NCI-H2029 (cell line): ENCODE results near the gene PTPRM.

Source experiments
- DNase-seq: peaks from one replicate; lab custom pipeline; 2025; lab: John Stamatoyannopoulos, UW

The PTPRM gene

DNA sequence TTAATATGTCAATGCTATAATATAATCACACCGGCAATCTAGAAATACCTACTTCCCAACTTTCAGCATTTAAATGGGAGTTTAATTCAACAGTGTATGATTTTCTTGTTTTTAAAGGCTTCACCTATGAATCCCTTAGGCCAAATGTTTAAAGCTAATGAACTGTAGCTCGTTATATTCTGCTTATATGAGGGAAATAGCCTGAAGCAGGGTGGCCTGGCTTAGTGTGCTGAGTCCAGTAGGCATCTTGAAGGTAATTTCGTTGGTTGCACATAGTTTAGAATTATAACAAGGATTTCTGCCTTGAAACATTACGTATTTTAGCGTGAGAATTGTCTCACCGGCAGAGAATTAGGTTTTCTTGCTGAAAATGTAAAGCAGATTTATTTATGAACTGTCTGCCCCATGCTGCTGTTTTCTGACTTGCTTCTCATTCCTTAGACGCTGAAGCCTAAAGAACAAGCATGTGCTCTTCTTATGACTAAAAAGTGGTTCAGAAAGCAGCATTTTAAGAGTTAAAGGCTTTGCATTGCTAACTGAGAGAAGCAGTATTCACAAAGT, 608.5 kb downstream of the PTPRM start:
- no peak for DNase-seq

DNA sequence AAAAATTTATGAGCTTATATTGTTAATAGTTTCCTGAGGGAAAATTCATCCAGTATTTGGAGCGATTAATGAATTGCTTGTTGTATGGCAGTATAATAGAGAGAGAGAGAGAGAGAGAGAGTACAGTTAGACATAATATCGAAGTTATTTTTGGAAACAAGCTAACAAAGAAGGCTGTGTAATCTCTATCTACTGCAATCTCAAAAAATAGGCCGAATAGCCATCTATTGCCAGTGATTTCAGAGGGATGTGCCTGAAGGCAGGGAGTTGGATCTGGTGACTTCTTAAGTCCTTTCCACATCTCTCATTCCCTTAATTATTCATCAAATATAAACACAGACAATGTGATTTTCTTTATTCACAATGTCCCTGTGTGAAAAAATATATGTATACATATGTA, 609.0 kb downstream of the PTPRM start:
- no peak for DNase-seq

DNA sequence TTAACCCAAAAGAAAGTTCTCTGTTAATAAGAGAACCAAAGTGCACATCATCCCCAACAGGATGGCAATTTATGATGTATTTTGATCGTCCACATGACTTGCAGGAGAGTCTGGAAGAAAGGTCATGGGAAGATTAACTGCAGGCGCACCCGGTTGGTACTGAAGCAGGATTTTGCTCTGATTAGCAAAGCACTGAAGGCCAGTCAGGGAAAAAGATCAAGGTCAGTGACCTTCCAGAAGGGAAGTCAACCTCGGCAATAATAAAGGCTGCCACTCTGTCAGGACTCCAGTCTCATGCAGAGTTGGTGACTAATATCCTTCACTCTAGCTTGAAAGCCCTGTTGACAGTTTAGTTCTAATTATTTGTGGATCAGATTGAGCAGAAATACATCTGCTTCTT, 609.4 kb downstream of the PTPRM start:
- no peak for DNase-seq

DNA sequence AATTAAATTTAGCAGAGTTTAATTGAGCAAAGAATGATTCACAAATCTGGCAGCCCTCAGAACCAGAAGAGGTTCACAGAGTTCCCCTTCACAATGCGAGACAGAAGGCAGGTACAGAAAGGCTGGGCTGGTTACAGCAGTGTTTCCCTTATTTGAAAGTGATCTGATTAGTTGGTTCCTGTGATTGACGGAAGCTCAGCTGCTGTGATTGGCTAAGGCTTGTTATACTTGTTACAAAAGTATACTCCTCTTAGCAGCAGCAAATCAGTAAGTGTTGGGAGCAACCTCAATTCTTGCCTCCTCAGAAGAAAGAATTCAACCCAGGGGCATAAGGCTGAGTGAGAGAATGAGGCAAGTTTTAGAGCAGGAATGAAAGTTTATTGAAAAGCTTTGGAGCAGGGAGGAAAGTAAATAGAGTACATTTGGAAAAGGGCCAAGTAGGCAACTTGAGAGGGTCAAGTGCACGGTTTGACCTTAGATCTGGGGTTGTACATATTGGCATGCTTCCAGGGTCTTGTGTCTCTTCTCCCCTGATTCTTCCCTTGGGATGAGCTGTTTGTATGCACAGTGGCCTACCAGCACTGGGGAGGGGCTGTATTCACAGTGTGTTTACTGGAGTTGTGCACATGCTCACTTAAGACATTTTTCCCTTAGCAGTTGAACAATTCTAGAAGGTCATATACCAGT, 610.4 kb downstream of the PTPRM start:
- no peak for DNase-seq

DNA sequence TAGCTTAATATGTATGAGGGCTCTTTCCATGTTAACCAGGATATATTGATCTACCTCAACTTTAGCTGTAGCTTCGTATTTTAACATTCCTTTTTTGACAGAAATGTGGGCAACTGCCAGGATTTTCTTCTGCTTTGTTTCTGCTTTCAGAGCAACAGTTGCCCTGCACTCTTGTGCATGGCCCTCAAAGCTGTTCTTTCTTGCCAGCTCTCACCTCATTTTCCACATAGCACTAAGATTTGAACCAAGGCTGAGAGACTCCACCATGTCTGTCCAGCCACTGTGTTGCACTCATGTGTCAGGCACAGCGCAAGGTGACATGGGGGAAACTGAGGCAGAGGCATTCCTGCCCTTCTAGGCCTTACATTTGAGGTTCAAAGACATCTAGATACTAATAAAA, 619.3 kb downstream of the PTPRM start:
- DNase-seq = no peak

DNA sequence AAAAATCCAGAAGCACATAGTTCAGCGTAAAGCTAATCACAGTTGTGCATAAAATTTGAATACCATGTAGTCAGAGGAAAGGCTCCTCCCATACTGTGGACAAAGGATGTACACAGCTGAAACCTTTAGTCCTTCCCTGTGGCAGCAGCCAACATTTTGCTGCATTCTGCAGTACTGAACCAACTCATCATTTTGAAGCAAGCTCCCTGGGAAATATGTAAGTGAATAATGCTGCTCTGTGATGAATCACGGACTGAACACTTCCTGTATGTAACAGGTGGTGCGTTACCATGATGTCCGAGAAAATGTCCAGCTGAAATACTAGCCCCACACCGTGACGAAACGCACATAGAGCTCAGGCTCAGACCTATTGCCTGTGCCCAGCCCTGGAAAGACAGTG, 621.1 kb downstream of the PTPRM start:
- DNase-seq = no peak

DNA sequence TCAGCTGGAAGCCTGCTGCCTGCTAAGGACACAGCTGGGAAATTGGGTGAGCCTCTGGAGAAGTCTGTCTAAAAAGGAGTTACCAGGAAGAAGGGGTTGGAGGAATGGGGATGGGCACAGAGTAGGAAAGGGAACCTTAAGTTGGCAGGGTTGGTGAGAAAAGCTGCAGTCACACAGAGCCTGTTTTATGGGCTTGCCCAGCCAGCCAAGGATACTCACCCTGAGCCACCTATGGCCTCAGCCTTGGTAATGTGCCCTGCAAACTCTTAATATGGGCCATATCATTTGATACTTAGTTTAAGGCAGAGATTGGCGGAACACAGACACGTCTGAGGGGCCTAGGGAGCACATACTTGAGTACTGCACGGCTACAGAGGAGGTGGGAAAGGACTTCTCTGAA, 623.9 kb downstream of the PTPRM start:
- DNase-seq = no peak

DNA sequence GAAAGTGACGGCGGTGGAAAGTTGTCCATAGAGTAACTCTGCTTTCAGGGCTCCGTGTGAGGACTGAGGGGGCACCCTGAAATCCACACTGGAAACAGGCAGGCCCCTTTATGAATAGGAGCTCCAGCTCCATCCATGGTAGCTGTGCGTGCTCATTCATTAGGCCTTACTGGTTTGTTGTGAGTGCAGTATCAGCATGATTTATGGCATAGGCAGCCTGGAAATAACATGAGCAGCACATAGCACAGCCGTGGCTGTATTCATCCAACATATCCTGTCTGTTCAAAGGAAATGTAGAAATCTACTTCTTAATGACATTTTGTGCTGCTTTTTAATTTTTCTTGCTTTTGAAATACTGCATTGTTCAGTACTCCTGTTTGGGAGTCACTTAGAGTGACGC, 627.3 kb downstream of the PTPRM start:
- no peak for DNase-seq

DNA sequence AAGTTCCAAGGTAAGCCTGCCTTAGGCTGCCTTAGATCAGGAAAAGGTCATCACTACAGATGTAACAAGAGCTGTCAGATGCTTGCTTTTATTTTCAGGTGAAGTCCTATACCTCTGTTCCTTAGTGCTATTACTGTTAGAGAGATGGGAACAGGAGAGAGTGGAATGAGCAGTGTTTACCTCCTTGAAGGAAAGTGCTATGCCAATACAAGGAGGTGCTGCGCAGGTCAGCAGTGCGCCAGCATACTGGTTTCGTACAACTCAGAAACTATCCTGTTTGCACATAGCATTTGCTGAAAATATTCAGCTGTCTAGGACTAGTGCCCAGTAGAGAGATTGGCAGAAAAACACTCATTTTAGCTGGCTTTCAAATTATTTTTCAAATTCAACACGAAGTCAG, 629.1 kb downstream of the PTPRM start:
- no peak for DNase-seq

DNA sequence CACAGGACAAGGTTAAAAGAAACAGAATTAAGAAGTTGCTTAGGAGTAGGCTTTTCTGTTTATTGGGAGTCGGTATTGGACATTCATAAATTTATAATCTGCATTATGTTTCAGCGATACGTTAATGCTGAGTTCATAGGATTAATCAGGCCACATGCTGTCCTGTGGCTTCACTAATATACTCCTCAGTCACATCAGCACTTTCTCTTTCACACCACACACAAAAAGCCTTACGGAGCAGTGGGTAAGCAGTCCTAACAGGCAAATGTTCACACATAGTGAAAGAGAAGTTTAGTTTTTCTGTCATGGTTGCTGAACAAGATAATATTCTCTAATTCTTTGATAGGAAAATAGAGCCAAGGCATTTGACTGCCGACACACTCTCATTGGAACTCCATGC, 630.4 kb downstream of the PTPRM start:
- DNase-seq = no peak

DNA sequence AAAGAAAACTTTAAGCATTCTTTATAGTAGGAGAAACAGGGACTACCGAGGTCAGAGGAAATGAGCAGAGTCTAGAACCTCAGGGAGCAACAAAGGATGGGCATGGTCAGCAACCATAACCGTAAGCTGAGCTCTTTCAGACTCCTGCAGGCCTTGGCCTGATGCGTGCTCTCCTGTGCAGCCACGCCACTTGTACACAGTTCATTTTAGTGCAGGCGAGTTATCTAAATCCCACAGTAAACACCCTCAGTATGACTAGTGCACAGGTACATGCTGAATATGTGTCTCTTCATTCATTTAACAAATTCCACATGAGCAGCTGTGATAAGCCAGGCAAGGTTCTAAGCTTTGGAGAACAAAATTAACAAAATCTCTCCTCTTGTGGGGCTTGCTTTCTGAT, 640.9 kb downstream of the PTPRM start:
- DNase-seq = no peak

DNA sequence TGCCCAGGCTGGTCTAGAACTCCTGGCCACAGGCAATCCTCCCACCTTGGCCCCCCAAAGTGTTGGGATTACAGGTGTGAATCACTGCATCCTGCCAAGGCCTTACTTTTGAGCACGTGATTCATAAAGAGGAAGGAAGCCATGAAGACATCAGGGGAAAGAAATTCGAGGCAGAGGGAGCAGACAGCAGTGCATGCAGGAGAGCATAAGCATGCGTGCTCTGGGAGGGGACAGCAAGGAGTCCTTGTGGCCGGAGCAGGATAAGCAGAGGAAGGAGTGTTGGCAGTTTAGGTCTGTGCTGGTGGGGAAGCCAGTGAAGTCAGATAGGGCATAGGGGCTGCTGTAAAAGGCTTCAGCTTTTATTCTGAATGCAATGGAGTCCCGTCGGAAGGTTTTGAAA, 641.6 kb downstream of the PTPRM start:
- no peak for DNase-seq

DNA sequence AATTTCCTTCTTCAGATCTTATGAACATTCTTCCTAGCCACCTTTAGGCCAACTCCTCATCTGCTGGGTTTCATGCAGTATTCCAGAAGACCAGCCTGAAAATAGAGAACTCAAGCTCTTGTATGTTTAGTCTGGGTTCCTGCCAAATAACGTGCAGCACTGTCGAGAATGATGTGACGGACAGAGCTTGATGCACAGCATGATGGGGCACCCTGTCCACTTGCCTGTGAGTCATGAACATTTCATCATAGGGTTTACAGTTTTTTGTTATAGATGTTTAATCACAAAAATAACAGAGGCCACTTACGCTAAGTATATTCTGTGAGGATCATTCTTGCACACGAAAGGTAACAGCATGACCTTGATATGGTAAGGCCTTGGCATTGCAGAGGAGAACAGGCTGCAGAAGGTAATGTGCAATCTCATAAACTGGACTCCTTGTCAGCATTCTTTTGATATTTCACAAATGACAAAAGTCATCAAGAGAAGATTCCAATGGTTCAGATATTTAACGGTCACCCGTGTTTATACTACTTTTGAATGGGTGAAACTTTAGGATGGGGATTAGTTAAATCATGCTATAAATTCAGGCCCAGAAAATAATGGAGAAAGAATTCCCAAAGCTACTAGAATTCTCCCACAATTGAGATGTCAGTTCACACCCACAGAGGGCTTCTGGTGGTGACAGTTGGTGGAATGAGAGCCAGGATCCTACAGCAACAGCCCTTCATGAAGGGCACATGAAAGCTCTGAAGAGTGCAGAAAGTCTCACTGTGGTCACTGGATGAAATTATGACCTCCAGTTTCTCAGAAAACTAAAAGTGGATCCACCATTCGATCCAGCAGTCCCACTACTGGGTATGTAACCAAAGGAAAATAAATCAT, 646.0 kb downstream of the PTPRM start:
- no peak for DNase-seq

DNA sequence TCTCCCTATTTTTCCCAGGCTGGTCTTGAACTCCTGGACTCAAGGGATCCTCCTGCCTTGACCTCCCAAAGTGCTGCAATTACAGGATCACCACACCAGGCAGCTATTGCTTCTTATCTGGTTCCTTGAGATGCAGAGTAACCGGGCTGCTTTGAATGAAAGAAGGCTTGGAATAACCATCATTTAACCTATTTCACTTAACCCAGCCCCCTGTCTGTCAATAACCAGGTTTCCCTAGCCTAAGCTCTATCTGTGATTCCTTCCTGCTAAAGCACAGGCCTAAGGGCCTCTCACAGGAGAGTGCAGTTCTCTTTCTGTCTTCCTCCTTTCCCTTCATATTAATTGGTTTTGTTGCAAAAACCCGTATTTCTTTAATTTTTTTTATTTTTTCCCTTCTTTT, 648.6 kb downstream of the PTPRM start:
- no peak for DNase-seq

DNA sequence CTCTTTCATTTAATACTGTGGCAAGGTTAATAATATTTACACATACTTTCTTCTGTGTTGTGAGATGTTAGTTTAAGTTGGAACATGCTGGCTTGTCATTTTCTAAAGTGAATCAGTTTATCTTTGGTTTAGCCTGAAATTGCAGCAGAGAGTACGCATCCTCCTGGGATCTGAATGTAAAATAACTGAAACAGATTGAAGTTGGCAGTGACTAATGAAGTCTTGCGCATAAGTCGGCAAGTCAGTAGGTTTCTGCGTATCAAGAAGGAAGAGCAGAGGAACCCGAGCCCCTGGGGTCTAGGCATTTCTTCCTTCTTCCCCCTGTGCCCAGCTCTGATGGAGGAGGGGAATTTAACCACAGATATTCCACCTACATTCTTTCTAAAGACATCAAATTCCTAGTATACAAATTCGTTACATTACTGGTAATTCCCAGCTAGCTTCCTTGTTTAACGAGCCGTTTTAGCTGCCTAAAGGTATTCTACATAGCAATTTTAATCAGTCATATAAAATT, 650.0 kb downstream of the PTPRM start:
- no peak for DNase-seq

DNA sequence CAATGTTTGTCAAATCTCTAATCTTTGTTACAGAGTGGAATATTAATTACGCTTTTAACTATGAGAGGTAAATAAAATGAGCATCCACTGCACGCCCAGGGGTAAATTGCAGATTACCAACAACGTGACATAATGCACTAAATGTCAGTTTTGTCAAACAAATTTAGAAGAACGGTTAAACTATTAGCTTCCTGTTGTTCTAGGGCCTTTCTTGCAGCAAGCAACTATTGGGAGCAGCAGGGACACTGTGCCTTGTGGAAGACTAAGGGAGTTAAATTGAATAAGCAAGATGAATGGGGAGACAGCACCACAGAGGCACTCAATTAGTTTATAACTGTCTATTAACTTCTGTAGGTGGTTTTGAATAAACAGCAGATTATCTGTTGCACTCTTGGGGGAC, 651.1 kb downstream of the PTPRM start:
- DNase-seq = no peak

DNA sequence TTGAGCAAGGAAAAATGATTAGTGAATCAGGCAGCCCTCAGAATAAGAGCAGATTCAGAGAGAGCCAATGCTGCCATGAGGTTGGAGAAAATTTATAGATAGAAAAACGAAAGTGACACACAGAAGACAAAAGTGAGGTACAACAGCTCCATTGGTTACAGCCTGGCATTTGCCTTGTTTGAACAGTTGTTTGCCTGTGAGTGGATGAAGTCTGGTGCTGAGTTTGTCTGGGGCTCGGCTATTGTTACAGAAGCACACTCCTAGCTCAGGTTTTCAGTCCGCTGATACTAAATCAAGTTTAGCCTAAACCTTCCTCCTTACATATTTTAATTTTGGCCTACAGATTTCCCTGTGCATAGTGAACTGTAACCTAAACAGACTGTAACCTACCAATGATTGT, 654.3 kb downstream of the PTPRM start:
- DNase-seq = no peak

DNA sequence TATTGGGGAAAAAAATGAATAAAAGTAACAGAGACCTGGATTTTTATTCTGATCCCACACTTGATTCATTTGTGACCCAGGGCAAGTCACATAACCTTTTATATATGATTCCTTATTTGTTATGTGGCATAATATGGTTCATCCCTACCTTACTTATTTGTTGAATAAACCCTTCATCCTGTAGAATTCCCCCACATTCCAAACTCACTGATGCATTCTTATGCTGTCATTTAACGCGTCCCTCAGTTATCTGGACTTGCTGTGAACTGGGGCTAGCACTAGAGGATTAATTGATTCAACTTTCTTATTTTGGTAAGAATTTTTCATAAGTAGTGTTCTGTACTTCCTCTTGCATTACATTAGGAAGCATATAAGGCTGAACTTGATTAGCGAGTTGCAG, 657.5 kb downstream of the PTPRM start:
- DNase-seq = no peak

DNA sequence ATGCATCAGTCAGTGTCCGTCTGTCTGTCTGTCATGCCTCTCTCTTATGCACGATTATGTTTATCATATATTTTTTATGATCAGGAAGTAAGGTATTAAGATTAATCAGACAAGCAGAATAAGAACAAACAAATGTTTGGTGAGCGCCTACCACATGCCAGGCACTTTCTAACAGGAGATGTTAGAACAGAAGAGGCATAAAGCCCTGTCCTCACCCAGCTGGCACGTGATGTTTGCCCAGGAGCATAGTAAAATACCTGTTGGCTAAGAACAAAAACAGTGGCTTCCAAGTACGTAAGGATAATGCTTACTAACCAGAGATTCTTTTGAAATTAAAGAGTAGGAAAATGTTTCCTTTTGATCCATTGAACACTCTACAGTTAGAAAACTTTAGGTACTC, 661.9 kb downstream of the PTPRM start:
- DNase-seq = no peak

DNA sequence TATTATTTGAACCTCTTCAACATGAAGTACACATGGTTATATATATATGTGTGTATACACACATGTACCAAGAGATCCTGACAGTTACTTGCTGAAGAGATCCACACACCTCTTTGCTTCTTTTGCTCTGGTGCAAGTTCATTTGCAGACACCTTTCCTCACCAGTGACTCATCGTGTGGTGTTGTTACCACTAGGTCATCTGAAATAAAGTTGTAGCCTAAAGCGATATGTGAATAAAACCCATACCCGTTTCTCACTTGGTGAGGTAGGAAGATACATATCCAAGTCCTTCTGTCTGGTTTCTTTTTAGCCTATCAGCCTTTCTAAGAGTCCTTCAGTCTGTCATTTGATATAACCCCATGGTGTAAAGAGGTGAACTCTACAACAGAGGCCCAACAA, 662.7 kb downstream of the PTPRM start:
- DNase-seq = no peak

DNA sequence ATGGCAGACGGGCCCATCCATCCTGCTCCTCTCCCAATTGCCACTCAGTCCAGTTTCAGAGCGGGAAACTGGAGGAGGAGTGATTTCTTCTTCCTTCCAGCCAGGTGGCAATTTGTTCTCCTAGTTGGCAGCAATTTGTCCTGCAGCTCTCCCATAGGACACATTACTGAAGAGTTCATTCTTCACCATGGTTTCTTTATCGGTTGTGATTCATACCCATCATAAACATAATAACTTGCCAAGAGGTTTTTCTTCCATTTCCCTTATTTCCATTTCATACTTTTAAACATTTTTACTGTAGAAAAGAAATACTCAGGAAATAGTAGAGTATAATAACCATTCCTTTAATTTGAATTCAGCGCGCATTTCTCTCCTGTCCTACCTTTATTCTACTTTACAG, 664.2 kb downstream of the PTPRM start:
- no peak for DNase-seq

DNA sequence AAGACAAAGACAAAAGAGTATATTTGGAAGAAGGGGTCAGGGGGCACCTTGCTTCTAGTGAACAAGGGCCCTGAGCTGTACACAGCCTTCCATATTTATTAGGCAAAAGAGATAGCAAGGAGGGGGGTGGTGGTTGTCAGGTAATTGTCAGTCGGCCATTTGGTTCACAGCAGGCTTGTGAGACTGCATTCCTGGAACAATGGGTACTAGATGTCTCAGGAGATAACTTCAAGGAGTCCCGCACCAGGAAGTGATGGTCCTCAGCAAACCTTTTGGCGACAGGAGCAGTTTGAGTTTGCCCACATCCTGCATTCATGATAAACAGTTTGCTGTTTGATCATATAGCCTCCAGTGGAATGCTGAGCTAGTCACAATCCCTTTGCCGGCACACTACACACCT, 665.7 kb downstream of the PTPRM start:
- no peak for DNase-seq

DNA sequence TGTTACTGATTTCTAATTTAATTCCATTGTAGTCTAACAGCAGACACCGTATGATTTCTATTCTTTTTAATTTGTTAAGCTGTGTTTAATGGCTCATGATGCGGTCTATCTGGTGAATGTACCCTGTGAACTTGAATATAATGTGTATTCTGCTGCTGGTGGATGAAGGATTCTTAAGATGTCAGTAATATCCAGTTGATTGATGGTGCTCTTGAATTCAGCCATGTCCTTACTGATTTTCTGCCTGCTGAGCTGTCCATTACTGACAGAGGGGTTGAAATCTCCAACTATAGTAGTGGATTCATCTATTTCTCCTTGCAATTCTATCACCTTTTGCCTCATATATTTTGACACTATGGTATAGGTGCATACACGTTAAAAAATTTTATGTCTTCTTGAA, 668.8 kb downstream of the PTPRM start:
- DNase-seq = no peak
